Activated effector memory CD4-positive, alpha-beta T cell treated with Interleukin-2 at 50 U/mL for 16 hours (primary cell): ENCODE data around the gene YWHAH.
"Not testable (repeated sequence)": the region's sequence is repeated elsewhere in the genome, so short reads cannot be mapped to it uniquely, and the experiment has no call there.

Experiments
- DNase-seq: peaks from one replicate; pipeline ENCODE4 v3.0.0-alpha.2; 2020

Gene YWHAH

DNA sequence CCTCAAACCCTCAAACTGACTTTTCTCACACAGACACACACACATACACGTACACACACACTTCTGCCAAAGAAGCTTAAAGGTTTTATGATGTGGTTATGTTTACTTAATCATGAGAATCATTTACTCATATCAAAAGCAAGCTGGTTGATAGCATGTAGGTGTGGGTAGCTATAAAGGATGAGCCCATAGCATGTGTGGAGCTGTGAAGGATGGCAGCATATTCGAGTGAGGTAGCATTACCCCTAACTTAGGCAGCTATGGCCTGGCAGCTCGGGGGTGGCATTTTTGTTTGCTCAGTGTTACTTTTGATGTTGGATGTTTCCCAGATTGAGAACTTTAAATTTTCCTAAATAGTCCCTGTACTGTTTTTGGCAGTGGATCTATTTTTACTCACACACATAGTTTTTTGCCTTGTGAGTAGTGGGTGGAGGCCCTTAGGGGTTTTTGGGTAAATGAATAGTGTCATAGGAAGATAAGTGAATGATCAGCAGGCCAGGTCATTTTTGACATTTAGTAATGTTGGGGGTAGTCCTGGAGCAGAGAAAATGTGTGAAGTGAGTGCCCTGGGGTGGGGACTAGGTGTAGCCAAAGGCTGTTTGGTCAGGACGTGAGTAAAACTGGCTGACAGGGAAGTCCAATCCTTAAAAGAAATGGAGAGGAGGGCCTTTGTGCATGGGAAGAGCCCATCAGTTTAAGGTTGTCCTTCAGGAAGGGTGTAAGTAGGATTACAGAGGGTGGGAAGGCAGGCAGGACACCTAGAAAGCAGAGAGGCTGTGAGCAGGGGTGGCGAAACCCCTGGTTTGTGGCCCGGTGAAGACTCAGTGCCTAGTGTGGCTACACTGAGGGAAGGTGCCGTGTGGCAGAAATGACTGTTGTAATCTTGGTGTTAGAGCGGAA, 7.1 kb downstream of the YWHAH start:
- DNase-seq, result no peak

DNA sequence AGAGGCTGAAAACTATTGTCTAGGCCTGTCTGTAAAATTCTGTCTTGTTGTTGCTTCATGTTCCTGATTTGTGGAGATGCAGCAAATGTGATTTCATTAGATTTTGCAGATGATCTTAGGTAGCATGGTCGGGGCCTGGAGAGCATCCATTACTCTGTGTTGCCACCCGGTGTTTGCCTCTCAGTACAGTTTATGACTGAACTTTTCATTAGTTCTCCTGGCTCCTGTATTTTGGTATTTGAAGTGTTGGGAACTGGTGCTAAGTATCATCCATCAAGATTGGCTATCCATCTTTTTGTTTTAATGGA, 7.7 kb downstream of the YWHAH start:
- no peak for DNase-seq

DNA sequence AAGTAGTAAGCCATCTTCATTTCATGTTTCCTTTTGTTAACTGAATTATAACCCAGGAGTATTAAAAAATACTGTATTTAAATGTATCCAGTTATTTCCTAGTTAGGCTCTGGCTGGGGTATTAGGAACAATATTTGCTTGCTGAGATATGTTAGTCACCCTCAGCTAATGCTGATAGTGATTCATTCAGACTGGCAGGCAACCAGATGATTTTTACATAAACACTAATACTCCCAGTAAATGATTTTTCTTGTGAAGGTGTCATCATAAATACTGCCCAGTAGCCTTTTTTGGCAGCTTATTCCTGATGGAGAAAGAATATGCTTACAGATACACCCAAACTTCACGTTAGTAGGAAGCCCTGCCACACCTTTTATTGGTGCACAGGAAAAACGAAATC, 8.1 kb downstream of the YWHAH start:
- DNase-seq, result no peak

DNA sequence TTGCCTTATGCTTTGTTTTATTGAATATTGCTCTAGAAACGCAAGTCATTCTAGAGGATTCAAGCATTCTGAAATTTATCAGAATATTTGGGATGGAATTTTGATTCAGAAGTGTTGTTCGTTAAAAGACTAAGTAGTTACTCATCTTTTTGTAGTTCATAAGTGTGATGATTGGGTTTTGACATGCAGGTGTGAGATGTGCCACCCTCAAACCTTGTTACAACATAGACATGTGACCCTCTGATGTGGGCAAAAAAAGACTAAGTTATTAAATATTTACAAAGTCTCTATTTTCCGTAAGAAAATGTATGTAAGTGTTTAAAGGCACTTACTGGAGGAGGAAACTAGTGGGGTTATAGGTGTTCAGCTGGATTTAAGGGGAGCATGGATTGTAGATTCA, 8.9 kb downstream of the YWHAH start:
- DNase-seq, result no peak

DNA sequence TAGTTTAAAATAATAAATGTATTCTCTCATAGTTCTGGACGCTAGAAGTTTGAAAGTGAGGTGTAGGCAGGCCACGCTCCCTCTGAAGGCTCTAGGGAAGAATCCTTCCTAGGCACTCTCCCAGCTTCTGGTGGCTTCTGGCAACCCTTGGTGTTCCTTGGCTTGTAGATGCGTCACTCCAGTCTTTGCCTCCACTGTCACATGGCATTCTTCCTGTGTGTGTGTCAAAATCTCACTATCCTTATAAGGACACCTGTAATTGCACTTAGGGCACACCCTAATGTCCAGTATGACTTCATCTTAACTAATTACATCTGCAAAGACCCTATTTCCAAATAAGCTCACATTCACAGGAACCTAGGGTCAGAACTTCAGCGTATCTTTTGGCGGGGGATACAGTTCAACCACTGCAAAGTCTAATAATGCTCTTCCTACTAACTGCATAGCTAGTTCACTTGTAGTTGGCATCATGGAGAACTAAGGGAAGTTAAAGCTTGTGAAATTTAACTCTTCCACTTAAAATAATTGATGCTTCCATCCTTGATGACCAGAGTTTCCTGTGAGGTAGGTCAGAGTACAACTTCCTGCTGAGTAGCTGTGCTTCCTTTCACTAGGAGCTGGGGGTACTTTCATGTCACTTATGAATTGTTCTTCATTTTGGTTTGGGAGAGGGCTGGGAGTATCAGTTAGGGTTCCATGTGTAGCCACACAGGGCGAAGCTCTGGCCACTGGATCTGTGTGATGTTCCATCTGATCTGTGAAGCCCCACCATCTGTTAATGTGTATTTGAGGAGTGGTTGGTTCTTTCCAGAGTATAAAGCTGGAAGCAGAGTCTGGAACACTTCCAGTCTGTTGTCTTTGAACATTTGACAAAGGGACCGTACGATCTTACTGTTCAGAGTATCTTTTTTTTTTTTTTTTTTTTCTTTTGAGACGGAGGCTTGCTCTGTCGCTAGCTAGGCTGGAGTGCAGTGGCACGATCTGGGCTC, 10.5 kb downstream of the YWHAH start:
- DNase-seq, result no peak

DNA sequence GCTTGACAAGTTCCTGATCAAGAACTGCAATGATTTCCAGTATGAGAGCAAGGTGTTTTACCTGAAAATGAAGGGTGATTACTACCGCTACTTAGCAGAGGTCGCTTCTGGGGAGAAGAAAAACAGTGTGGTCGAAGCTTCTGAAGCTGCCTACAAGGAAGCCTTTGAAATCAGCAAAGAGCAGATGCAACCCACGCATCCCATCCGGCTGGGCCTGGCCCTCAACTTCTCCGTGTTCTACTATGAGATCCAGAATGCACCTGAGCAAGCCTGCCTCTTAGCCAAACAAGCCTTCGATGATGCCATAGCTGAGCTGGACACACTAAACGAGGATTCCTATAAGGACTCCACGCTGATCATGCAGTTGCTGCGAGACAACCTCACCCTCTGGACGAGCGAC, 12.0 kb downstream of the YWHAH start:
- DNase-seq, result no peak

DNA sequence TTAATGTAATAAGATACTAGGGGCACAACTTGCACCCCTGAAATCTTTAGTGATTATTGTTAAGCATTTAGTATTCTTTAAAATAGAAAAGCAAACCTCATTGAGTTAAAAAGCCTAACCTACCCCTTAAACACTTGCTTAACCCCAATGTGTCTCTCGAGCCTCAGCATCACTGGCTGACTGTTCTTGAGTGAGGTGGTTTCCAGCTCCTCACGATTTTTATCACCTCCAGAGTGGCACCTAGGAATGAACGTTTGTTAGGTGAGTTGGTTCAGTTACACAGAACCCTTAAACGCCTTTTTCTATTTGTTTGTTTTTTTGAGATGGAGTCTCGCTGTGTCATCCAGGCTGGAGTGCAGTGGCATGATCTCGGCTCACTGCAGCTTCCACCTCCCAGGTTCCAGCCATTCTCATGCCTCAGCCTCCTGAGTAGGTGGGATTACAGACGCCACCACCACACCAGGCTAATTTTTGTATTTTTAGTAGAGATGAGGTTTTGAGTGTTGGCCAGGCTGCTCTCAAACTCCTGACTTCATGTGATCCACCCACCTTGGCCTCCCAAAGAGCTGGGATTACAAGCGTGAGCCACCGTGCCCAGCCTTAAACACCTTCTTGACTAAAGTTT, 13.7 kb downstream of the YWHAH start:
- DNase-seq, result no peak

DNA sequence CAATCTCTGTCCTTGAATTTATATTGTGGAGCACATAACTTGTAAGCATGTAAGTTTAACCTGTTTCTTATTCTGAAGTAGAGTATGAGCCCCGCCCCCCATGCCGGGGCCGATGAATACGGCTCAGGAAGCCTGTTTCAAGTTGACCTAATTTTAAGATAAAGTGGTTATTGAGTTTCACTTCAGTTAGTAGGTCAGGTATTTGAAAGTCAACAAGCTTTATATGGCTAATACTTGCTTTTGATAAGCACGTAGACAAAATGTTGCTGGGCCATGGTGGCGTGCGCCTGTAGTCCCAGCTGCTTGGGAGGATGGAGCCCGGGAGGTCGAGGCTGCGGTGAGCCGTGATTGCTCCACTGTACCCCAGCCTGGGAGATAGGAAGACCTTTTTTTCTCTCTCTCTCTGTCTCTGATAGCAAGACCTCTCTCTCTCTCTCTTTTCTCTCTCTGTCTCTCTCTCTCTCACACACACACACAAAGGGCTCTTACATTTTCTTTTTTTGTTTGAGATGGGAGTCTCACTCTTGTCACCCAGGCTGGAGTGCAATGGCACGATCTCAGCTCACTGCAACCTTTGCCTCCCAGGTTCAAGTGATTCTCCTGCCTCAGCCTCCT, 14.4 kb downstream of the YWHAH start:
- DNase-seq, result peak; percentile 43

DNA sequence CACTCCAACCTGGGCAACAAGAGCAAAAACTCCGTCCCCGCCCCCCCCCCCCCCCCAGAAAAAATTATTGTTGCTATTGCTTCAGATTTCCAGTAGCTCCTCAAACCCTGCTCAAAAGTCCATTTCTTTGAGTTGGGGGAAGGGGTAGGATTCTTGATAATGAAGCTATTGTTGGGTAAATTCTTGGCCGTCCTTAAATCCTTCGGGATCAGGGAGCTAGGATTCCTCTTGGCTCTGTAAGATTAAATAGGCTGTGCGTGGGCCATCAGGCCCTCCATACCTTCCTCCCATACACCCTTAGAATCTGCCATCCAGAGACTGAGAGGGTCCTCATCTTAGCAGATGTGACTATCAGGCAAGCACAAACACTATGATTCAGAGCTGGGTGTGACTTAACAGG, 16.4 kb downstream of the YWHAH start:
- DNase-seq, result no peak

DNA sequence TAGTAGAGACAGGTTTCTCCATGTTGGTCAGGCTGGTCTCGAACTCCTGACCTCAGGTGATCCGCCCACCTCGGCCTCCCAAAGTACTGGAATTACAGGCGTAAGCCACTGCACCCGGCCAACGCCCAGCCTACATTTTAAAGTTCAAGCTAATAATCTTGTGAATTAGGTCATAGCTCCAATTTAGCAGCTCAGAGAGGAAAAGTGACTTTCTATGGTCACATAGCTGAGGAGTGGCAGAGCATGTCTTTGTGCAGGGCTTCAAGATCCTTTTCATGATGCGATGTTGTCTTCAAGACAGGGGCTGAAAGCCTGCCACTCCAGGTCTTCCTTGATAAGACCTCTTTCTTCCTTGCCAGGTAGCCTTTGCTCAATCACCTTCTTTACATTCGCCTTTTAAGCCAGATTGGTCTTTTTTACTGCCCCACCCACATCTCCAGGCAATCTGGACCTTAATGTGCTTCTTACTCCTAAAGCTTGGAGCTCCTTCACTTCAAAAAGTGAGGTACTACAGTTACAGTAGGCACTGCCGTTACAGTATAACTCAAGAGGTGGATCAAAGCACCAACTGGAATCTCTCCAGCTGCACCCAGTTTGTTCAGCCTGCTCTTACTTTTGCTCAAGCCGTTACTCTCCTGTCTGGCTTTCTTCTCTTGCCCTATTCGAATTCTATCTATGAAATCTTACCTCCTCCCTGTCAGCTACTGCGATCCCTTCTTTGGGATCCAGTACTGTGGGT, 18.2 kb downstream of the YWHAH start:
- no peak for DNase-seq

DNA sequence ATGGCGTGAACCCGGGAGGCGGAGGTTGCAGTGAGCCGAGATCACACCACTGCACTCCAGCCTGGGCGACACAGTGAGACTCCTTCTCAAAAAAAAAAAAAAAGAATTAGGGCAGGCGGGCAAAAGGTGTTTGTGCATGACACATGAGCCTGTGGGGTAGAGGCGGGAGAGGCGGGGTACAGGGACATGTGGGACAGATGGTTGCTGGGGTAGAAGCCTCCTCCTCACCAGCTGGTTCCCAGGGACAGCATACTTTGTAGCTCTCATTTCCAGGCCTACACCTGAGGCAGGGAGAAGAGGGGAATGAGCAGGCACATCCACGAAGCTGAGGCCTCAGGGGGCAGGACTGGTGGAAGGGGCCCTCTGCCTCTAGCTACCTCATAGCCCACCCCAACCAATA, 23.7 kb downstream of the YWHAH start:
- no peak for DNase-seq

DNA sequence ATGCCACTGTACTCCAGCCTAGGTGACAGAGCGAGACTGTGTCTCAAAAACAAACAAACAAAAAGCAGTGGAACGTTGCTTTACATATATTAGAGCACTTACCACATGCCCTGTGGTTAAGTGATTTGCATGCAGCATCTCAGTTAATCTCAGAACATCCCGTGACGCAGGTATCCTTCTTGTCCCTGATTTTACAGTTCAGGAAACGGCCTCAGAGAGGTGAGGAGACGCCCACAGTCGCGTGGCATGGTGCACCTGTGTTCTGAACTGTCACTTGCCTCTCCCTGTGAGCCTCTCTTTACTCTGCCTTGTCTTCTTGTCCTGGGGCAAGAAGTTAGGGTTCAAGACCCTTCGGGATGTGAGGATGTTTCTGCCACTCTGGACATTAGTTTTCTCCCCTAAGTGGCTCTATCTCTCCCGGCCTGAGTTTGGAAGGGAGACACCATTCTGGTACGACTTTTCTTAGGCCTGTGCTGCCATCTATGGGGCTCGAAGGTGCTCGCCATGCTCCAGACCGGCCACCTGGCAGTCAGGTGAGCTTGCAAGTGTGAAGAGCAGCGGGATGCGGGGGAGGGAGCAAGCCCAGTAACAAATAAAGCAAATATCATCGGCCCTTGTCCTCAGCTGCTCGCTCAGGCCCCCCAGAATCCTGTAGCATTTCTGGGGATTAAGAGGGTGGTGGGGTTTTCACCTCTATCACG, 25.6 kb downstream of the YWHAH start:
- DNase-seq, result peak; percentile 58

DNA sequence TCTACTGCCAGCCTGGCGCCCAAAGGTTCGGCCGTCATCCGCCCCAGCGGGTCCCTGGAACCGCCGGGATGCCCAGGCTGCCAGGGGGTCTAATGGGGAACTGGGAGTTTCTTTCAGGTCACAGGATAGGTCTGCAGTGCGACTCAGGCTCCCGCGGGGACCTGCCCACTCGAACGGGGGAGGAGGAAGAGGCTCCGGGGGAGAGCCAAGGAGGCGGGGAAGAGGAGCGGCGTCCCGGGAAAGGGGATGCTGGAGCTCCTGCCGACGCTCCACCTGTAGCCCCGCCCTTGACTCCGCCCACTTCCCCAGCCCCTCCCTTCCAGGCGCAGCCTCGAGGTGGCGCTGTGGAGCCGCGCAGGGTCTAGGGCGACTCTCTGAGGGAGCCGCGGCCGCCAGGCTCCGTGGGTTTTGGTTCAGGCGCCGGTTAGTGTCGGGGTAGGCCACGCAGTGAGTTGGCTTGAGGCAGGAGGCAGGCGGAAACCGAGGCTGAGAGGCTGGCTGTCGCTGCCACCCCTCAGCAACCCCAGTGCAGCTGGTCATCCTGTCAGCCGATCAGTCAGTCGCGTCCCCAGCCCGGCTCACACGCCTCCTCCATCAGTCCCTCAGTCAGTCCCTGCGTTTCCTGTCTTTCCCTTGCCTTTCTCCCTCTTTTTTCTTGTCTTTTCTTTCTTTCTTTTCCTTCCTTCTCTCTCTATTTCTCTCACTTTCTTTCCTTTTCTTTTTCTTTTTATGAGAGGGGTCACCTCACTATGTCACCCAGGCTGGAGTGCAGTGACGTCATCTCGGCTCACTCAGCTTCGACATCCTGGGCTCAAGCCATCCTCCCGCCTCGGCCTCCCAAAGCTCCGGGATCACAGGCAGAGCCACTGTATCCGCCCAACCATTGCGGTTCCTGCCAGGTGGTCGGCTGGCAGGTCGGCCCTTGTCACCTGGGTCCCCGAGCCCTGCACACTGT, 26.4 kb downstream of the YWHAH start:
- DNase-seq, result peak; percentile 84

DNA sequence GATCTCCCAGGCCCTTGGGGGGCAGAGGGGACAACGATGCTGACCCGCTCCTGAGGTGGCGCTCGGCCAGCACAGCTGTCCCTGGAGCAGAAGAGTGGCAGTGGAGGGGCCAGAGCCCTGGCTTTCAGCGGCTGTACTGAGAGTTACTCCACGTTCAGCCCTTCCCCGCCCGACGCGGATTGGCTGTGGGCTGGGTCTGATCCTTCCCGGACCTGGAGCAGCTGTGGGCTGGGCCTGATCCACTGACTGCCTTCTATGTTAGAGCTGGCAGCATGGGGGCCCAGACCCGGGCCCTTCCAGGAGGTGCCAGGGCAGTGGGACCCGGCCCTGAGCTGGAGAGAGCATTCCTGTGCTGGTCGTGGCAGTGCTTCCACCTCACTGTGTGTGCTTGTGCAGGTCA, 27.8 kb downstream of the YWHAH start:
- DNase-seq, result no peak

DNA sequence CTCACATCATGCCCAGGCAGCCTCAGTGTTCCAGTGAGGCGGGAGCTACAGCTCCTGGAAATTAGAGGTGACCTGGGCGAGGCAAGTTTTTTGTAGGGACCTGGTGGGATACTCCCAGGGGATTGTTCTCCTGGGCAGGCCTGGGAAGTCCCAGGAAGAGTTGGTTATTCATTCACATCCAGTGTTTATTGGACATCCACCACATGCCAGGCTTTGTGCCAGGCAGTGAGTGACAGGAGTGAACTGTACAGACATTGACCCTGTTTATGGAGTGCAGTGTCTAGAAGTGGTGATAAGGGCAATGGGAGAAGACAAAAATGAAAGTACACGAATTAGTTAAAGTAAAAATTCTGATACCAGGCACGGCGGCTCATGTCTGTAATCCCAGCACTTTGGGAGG, 29.4 kb downstream of the YWHAH start:
- DNase-seq, result no peak

DNA sequence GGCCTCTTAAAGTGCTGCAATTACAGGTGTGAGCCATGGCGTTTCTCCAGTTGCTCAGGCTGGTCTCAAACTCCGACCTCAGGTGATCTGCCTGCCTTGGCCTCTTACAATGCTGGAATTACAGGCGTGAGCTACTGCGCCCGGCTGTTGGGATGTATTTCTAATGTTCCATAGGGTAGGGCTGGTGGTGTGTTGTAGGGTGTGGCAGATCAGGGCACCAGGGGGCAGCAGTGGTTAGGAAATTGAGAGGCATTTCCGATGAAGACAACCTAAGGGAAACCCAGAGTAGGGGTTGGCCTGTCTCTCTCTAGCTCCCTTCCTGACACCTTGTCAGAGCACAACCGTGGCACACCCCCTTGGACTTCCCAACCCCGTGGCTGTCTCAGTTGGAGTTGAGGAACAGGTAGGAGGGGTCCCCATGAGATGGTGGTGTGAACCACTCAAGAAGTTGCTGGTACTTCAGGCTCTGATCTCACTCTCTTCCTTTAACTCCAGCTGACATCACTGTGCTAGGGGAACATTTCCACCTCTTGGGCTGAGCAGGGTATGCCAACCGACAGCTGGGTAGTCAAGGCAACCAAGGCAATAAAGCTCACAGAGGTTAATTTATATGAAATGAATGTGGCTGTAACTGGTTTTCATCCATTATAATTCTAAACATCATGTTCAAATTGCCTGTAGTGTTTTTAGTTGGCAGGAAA, 33.0 kb downstream of the YWHAH start:
- peak; percentile 60 for DNase-seq

DNA sequence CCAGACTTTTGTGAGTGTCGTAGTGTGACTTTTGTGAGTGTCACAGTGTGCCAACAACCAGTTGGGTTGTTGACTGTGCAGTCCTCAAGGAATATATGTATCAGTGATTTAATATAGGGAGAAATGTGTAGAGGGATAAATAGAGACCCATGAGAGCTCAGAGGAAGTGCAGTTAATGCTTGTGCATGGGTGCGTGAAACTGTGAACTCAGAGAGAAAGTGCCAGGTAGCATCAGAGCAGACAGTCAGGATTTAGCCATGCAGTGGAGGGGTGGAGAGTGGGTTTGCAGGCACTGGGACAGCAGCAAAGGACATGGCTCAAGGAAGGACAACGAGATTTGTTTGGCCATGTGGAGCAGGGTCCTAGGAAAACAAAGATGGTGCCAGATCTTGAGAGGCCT, 33.6 kb downstream of the YWHAH start:
- no peak for DNase-seq

DNA sequence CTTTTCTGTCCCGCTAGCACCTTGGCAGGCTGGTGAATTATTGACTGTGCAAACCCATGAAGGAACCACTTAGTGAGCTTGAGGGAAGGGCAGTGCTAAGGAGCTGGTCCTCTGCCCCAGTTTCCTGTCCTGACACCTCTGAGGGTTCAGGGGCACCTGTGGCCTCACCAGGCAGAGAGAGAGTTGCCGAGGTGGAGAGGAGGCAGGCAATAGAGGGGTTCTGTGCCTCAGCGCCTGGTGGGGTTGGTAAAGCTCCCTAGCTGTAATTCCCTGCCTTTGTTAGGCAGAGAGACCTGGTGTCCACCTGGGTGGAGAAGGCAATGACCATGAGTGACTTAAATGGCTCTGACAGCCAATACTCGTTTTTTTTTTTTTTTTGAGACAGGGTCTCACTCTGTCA, 36.3 kb downstream of the YWHAH start:
- DNase-seq, result no peak

DNA sequence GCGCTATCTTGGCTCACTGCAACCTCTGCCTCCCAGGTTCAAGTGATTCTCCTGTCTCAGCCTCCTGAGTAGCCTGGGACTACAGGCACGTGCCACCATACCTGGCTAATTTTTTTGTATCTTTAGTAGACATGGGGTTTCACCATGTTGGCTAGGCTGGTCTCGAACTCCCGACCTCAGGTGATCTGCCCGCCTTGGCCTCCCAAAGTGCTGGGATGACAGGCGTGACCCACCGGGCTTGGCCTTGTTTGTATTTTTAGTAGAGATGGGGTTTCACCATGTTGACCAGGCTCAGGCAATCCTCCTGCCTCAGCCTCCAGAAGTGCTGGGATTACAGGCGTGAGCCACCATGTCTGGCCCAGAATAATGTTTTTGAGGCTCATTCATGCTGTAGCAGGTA, 37.6 kb downstream of the YWHAH start:
- not testable (repeated sequence) for DNase-seq
